ENCODE data around the gene APOC4.
"Not testable (repeated sequence)": the region's sequence is repeated elsewhere in the genome, so short reads cannot be mapped to it uniquely, and the experiment has no call there.

Gene APOC4

GRCh38 chr19:44942067-44942571 lies at the start of gene APOC4:
Gene APOC4, plus strand, starts transcription at chr19:44942237. Its CDS starts 41 bp downstream, at chr19:44942278.
- no peak for DNase-seq (ENCODE audit: low read depth in 1 of 2, low spot score in 1 of 2)

- no peak for DNase-seq (ENCODE audit: low read depth in 1 of 2, low spot score in 1 of 2)
Observed at GRCh38 chr19:44892932-44893331, 49.1 kb upstream of the APOC4 start.

GRCh38 chr19:44893332-44894051 lies 48.5 kb upstream of the APOC4 start:
- DNase-seq (ENCODE audit: low read depth in 1 of 2, low spot score in 1 of 2), result no peak

- no peak for DNase-seq (ENCODE audit: low read depth in 1 of 2, low spot score in 1 of 2)
Observed at GRCh38 chr19:44894052-44894400, 48.0 kb upstream of the APOC4 start.

- DNase-seq (ENCODE audit: low read depth in 1 of 2, low spot score in 1 of 2), result no peak
Observed at GRCh38 chr19:44894946-44895345, 47.1 kb upstream of the APOC4 start.

- DNase-seq (ENCODE audit: low read depth in 1 of 2, low spot score in 1 of 2), result no peak
Observed at GRCh38 chr19:44897835-44898234, 44.2 kb upstream of the APOC4 start.

GRCh38 chr19:44900328-44901244 lies 41.5 kb upstream of the APOC4 start:
- DNase-seq (ENCODE audit: low read depth in 1 of 2, low spot score in 1 of 2), result no peak

- DNase-seq (ENCODE audit: low read depth in 1 of 2, low spot score in 1 of 2), result no peak
Observed at GRCh38 chr19:44903216-44903601, 38.8 kb upstream of the APOC4 start.

GRCh38 chr19:44903602-44904425 lies 38.2 kb upstream of the APOC4 start:
- peak; percentile 67 to 74 for DNase-seq (ENCODE audit: low read depth in 1 of 2, low spot score in 1 of 2)

GRCh38 chr19:44904426-44904994 lies 37.5 kb upstream of the APOC4 start:
- DNase-seq (ENCODE audit: low read depth in 1 of 2, low spot score in 1 of 2), result no peak

GRCh38 chr19:44905437-44906160 lies 36.4 kb upstream of the APOC4 start, which contains the start of gene APOE:
Gene APOE, plus strand, starts transcription at chr19:44905796. Its CDS starts 829 bp downstream, at chr19:44906625.
- no peak for DNase-seq (ENCODE audit: low read depth in 1 of 2, low spot score in 1 of 2)

GRCh38 chr19:44907613-44908012 lies 34.4 kb upstream of the APOC4 start:
- no peak for DNase-seq (ENCODE audit: low read depth in 1 of 2, low spot score in 1 of 2)

- no peak for DNase-seq (ENCODE audit: low read depth in 1 of 2, low spot score in 1 of 2)
Observed at GRCh38 chr19:44908074-44908835, 33.8 kb upstream of the APOC4 start.

- no peak for DNase-seq (ENCODE audit: low read depth in 1 of 2, low spot score in 1 of 2)
Observed at GRCh38 chr19:44908836-44909261, 33.2 kb upstream of the APOC4 start.

- DNase-seq (ENCODE audit: low read depth in 1 of 2, low spot score in 1 of 2), result no peak
Observed at GRCh38 chr19:44909775-44910174, 32.3 kb upstream of the APOC4 start.

GRCh38 chr19:44911896-44912295 lies 30.1 kb upstream of the APOC4 start:
- DNase-seq (ENCODE audit: low read depth in 1 of 2, low spot score in 1 of 2), result not testable (repeated sequence)

GRCh38 chr19:44912854-44913253 lies 29.2 kb upstream of the APOC4 start:
- DNase-seq (ENCODE audit: low read depth in 1 of 2, low spot score in 1 of 2), result no peak

- not testable (repeated sequence) for DNase-seq (ENCODE audit: low read depth in 1 of 2, low spot score in 1 of 2)
Observed at GRCh38 chr19:44913512-44914432, 28.3 kb upstream of the APOC4 start.
